Glutamatergic neuron (in vitro differentiated cells): ENCODE data around the gene LCN6. TPM values are rescaled to one million over a fixed set of nuclear protein-coding genes. Genes with fewer than 3 reads are reported as not detected.

Experiments used
- DNase-seq: peaks from one replicate; pipeline ENCODE4 v3.0.0; 2022
- H3K27ac Mint-ChIP-seq: one replicate; pipeline ENCODE4 v1.8.0; 2020; ENCODE audit warnings: mild to moderate bottlenecking, mixed read lengths, inconsistent platforms; ENCODE audit not compliant: unreplicated experiment
- H3K27me3 Mint-ChIP-seq: one replicate; pipeline ENCODE4 v1.8.0; 2020; ENCODE audit warnings: mild to moderate bottlenecking, moderate library complexity, mixed read lengths, inconsistent platforms; ENCODE audit not compliant: unreplicated experiment
- H3K36me3 Mint-ChIP-seq: one replicate; pipeline ENCODE4 v1.8.0; 2020; ENCODE audit warnings: mild to moderate bottlenecking, mixed read lengths, inconsistent platforms; ENCODE audit not compliant: unreplicated experiment
- H3K4me1 Mint-ChIP-seq: one replicate; pipeline ENCODE4 v1.8.0; 2020; ENCODE audit warnings: mild to moderate bottlenecking, low read depth, mixed read lengths, inconsistent platforms; ENCODE audit not compliant: unreplicated experiment
- H3K4me3 Mint-ChIP-seq: one replicate; pipeline ENCODE4 v1.8.0; 2020; ENCODE audit warnings: mild to moderate bottlenecking, mixed read lengths, inconsistent platforms; ENCODE audit not compliant: unreplicated experiment
- H3K9me3 Mint-ChIP-seq: one replicate; pipeline ENCODE4 v1.8.0; 2020; ENCODE audit warnings: mild to moderate bottlenecking, moderate library complexity, mixed read lengths, inconsistent platforms; ENCODE audit not compliant: unreplicated experiment
- total RNA-seq: library from RNA; stranded (reverse); fragmentation: NEBNext Ultra II Directional; extraction: Animal tissue kit (Norgen Biotek cat#: 25700); gene quantifications from one replicate; pipeline ENCODE4 v1.2.1, GENCODE V29; 2021; ENCODE audit not compliant: unreplicated experiment
- TF ChIP-seq, protein P1 (sequence below): fragments of 200-600 bp; sonication (generic); IDR thresholded peaks from one replicate; pipeline ENCODE4 v1.5.0; 2021; ENCODE audit not compliant: partially characterized antibody, unreplicated experiment

LCN6 gene
- total RNA-seq, 1 donor from 2014 or later = not detected

DNA sequence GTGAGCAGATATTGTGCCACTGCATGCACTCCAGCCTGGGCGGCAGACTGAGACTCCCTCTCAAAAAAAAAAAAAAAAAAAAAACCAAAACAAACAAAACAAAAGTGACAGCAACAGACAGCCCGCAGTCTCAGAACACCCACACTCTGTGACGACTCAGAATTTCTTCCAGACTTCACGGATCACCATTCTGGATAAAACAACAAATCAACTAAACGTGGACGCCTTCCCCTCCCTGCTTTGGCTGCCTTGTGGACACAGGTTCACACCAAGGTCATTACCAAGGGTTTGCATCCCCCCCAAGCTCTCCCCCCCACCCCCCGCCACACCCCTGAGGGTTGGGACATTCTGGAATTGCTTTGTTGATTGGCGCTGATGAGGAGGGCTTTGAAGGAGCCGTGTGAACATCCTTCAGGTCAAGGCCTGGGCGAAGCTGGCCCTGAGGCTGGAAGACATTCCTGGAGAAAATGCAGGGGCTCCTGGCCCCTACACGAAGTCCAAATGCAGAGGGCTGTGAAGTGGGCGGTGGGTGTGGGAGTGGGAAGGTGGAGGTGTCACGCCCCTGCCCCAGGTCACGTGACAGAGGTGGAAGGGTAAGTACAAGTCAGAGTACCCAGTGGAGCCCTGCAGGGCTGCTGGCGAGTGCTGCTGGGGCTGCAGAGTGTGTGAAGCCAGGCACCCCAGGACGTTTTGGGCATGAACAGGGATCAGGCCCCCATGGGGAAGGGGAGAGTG is 15.7 kb downstream of the LCN6 start:
- Mint-ChIP-seq H3K27ac (no peak overlapping the region), H3K4me3 (no peak overlapping the region), H3K9me3 (peaks cover 6% of the 10 kb centered on the region), H3K4me1 (no peaks in the 10 kb centered on the region), H3K36me3 (no peaks in the 10 kb centered on the region), H3K27me3 (peaks cover 2% of the 10 kb centered on the region)
- TF ChIP-seq, protein P1, sequence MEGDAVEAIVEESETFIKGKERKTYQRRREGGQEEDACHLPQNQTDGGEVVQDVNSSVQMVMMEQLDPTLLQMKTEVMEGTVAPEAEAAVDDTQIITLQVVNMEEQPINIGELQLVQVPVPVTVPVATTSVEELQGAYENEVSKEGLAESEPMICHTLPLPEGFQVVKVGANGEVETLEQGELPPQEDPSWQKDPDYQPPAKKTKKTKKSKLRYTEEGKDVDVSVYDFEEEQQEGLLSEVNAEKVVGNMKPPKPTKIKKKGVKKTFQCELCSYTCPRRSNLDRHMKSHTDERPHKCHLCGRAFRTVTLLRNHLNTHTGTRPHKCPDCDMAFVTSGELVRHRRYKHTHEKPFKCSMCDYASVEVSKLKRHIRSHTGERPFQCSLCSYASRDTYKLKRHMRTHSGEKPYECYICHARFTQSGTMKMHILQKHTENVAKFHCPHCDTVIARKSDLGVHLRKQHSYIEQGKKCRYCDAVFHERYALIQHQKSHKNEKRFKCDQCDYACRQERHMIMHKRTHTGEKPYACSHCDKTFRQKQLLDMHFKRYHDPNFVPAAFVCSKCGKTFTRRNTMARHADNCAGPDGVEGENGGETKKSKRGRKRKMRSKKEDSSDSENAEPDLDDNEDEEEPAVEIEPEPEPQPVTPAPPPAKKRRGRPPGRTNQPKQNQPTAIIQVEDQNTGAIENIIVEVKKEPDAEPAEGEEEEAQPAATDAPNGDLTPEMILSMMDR = no peak
- DNase-seq = no peak

DNA sequence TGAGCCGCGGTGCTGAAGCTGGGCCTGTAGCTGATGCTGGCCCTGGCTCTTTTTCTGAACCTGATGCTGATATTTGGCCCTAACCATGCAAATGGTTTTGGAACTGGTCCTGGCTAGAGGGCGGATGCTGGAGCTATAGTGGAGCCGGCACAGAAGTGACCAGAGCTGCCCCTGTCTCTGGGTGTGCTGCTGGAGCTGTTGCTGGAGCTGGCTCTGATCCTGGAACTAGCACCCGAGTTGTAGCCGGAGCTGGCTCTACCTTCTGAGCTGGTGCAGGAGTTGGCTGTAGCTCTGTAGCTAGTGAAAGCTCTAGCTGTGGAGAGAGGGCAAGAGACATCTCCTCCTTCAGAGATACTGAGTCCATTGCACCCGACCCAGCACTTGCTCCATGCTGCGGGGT is 18.4 kb downstream of the LCN6 start:
- Mint-ChIP-seq H3K4me1 (peaks cover 14% of the 10 kb centered on the region), H3K27me3 (peaks cover 6% of the 10 kb centered on the region), H3K36me3 (no peaks in the 10 kb centered on the region), H3K27ac (no peak overlapping the region), H3K9me3 (peaks cover 8% of the 10 kb centered on the region), H3K4me3 (no peak overlapping the region)
- TF ChIP-seq, protein P1 = no peak
- DNase-seq = no peak

DNA sequence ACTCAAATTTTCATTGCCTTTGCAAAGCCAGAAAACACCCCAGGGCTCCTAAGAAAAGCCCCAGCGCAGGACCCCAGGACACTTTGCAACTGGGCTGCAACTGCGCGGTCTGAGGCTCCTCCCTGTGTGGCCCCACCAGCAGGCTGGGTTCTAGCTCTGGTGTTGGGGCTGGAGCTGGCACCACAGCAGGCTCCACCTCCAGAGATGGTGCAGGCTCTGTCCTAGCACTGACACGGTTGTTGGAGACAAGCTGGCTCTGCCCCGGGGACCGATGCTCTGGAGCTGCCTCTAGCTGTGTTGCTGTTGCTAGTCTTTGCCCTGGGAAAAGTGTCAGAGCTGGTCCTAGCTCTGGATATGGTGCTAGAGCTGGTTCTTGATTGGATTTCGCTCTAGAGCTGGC is 19.2 kb downstream of the LCN6 start:
- Mint-ChIP-seq H3K27ac (no peak overlapping the region), H3K9me3 (peaks cover 10% of the 10 kb centered on the region), H3K4me3 (peak overlapping the region; percentile 25), H3K36me3 (peaks cover 4% of the 10 kb centered on the region), H3K4me1 (peaks cover 14% of the 10 kb centered on the region), H3K27me3 (peaks cover 9% of the 10 kb centered on the region)
- TF ChIP-seq, protein P1 = no peak
- DNase-seq = no peak

DNA sequence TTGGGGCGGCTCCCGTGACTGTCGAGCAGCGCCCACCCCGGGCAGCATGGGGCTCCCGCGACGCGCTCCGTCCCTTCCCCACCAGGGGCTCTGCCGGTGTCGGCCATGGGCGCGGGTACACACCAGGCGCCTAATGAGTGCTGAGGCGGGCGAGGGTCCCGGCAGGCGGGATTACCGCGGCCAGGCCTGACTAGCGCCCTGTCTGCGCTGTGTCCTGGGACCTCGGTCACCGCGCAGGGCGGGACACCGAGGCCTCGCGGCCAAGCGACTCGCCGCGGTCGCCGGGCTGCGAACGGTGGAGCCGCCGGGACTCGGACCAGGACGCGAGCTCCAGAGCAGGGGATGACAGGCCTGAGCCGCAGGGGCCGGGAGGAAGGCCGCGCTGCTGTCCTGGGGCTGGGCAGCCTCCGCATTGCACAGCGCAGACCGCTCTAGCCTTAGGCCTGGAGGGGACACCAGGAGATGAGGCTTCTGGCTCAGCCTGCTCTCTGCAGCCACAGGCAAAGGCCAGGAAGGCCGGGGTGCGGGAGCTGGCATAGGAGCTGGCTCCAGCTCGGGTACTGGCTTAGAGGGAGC is 19.7 kb downstream of the LCN6 start:
- peak overlapping the region; percentile 75 for H3K4me3 Mint-ChIP-seq
- TF ChIP-seq, protein P1 = no peak
- no peak overlapping the region for H3K27ac Mint-ChIP-seq
- peaks cover 4% of the 10 kb centered on the region for H3K36me3 Mint-ChIP-seq
- peaks cover 13% of the 10 kb centered on the region for H3K27me3 Mint-ChIP-seq
- peaks cover 14% of the 10 kb centered on the region for H3K4me1 Mint-ChIP-seq
- H3K9me3 Mint-ChIP-seq = peaks cover 8% of the 10 kb centered on the region
- DNase-seq = peak; percentile 63

DNA sequence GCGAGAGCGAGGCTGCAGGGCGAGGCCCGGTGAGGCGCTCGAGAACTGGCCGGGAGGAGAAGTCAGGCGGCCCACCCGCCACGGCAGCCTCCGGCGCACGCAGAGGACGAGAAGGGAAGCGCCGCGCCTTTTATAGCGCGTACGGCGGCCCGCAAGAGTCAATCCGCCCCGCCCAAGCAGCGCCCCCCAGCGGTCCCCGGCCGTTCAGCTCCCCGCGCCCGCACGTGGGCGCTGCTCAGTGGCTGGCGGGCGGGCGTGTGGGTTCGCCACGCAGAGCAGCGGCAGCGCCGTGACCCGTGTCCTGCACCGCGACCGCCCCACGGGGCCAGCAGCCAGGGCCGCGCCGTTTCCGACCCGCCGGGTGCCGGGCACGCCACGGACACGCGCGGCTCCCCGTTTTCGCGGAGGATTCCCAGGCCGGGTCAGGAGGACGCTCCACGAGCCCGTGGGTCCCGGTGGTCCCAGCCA is 20.2 kb downstream of the LCN6 start:
- peaks cover 14% of the 10 kb centered on the region for H3K27me3 Mint-ChIP-seq
- peaks cover 4% of the 10 kb centered on the region for H3K36me3 Mint-ChIP-seq
- TF ChIP-seq, protein P1 = peak; percentile 95
- no peak overlapping the region for H3K4me3 Mint-ChIP-seq
- peaks cover 8% of the 10 kb centered on the region for H3K9me3 Mint-ChIP-seq
- H3K27ac Mint-ChIP-seq = no peak overlapping the region
- peaks cover 14% of the 10 kb centered on the region for H3K4me1 Mint-ChIP-seq
- DNase-seq = peak; percentile 94
